ENCODE results near the gene MKNK2.

MKNK2 gene

GRCh38 chr19:2026770-2027169, 24.3 kb downstream of the MKNK2 start:
- DNase-seq = no peak

DNA sequence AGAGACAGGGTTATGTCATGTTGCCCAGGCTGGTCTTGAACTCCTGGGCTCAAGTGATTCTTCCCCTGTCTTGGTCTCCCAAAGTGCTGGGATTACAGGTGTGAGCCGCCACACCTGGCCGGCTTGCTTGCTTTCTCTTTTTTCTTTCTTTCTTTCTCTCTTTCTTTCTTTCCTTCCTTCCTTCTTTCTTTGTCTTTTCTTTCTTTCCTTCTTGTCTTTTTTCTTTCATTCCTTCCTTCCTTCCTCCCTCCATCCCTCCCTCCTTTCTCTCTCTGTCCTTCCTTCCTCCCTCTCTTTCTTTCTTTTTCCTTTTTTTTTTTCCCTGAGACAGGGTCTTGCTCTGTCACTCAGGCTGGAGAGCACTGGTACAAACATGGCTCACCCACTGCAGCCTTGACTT, 28.8 kb downstream of the MKNK2 start:
- no peak for DNase-seq

GRCh38 chr19:2021453-2022140, 29.4 kb downstream of the MKNK2 start:
- DNase-seq = no peak

- DNase-seq = no peak
Measured at GRCh38 chr19:2018752-2019151, 32.3 kb downstream of the MKNK2 start.

DNA sequence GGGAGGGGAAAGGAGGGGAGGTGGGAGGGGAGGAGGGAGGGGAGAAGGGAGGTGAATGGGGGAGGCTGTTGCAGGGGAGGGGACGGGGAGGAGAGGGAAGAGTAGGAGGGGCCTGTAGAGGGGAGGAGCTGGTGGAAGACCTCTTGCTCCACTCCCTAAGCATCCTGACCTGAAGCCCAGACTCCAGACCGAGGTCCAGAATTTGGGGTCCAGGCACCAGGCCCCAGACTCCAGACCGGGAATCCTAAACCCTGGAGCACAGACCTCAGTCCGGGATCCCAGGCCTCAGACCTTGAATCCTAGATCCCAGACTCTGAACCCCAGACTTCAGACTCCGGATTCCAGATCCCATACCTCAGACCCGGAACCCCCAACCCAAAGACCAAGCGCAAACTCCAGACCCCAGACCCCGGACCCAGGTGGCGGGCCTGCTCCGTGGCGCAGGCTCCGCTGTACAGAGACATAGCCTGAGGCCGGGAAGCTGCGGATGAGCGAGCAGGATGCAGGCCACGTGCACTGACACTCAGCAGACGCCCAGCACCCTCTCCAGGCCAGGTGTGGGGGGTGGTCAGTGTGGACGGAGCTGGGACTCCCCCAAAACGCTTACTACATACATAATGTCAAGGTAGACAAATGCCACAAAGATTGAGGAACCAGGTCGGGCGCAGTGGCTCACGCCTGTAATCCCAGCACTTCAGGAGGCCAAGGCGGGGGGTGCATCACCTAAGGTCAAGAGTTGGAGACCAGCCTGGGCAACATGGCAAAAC, 34.8 kb downstream of the MKNK2 start:
- DNase-seq = peak; percentile 27 to 69

DNA sequence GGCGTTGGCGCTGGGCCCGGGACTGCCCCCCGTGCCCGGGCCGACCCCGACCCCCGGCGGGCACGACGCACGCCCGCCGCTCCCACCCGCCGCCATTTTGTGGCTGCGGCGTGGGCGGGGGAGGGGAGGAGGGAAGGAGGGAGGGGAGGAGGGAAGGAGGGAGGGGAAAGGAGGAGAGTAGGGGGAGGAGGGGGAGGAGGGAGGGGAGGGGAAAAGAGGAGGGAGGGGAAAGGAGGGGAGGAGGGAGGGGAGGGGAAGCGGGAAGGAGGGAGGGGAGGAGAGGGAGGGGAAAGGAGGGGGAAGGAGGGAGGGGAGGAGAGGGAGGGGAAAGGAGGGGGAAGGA, 35.5 kb downstream of the MKNK2 start, which contains the start of gene BTBD2:
BTBD2 (minus strand) TSS at position 107 of the 343 bp plus-strand sequence; CDS start at position 96, 11 bp downstream.
- DNase-seq = peak in 1 of 2 experiments; percentile 46

GRCh38 chr19:2014731-2015607, 36.1 kb downstream of the MKNK2 start:
- DNase-seq = no peak

- DNase-seq = no peak
Measured at GRCh38 chr19:2014131-2014571, 36.9 kb downstream of the MKNK2 start.

DNA sequence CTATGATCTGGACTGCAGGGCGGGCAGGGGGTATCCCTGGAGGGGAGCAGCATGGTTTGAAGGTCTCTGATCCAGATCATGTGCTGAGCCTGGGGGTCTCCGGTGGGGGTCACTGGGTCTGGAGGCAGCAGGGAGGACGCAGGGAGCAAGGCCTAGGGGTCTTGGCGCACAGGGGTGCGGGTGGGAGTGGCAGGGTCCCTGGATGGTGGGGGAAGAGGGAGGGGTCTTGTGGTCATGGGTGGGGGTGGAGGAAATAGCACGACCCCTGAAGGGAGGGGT, 37.4 kb downstream of the MKNK2 start:
- DNase-seq = no peak

- no peak for DNase-seq
Measured at GRCh38 chr19:2012941-2013682, 37.9 kb downstream of the MKNK2 start.

- DNase-seq = no peak
Measured at GRCh38 chr19:2011169-2011568, 39.9 kb downstream of the MKNK2 start.

GRCh38 chr19:2010135-2010668, 40.8 kb downstream of the MKNK2 start:
- no peak for DNase-seq

- DNase-seq = no peak
Measured at GRCh38 chr19:2003874-2004273, 47.2 kb downstream of the MKNK2 start.

- no peak for DNase-seq
Measured at GRCh38 chr19:1999856-2000515, 51.1 kb downstream of the MKNK2 start.

DNA sequence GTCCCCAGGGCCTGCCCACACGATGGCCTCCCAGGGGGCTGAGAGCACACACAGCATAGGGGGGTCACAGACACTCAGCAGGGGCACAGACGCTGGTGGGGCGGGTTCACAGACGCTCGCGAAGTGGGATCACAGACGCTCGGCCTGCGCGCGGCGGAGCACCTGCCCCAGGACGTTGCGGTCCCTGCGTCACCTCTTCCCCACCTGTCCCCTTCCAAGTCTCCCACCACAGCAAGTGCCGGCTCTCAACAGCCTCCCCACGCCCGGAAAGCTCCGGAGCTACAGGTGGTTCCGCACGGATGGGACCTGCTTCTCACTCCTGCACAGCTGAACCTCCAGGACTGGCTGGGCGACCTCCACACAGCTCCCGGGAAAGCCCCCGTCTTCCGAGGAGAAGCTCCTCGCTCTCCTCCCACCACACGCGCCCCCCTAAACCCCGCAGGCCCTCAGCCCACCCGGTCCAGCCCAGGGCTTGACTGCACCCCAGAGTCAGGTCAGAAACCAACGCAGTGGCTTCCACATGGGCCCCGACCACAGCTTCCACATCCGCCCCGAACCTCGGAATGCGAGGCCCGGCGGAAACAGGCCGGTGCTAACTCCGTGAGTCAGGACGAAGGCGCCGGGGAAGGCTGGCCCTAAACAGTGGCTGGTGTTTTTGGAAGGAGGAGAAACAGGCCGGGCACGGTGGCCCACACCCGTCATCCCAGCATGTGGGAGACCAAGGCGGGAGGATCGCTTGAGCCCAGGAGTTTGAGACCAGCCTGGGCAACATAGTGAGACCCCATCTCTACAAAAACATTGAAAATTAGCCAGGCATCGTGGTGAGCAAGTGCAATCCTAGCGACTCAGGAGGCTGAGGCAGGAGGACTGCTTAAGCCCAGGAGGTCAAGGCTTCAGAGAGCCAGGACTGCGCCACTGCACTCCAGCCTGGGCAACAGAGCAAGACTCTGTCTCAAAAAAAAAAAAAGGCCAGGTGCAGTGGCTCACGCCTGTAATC, 52.0 kb downstream of the MKNK2 start:
- DNase-seq = no peak

- no peak for DNase-seq
Measured at GRCh38 chr19:1997353-1998233, 53.5 kb downstream of the MKNK2 start.

DNA sequence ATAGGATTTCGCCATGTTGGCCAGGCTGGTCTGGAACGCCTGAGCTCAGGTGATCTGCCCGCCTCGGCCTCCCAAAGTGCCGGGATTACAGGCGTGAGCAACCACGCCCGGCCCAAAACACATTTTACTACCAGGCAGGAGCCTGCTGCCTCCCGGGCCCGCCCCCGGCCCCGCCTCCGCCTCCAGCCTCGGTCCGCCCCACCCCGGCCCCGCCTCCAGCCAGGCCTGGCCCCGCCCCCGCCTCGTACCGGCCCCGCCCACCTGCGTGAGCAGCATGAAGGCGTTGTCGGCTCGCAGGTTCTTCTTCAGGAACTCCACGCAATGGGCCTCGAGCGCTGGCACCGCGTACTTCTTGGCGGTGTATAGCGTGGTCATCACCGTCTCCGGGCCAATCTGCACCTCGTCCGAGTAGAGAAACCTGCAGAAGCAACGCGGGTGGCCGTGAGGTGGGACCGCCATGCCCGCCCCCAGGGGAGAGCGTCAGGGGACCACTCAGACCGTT, 58.2 kb downstream of the MKNK2 start:
- DNase-seq = no peak

DNA sequence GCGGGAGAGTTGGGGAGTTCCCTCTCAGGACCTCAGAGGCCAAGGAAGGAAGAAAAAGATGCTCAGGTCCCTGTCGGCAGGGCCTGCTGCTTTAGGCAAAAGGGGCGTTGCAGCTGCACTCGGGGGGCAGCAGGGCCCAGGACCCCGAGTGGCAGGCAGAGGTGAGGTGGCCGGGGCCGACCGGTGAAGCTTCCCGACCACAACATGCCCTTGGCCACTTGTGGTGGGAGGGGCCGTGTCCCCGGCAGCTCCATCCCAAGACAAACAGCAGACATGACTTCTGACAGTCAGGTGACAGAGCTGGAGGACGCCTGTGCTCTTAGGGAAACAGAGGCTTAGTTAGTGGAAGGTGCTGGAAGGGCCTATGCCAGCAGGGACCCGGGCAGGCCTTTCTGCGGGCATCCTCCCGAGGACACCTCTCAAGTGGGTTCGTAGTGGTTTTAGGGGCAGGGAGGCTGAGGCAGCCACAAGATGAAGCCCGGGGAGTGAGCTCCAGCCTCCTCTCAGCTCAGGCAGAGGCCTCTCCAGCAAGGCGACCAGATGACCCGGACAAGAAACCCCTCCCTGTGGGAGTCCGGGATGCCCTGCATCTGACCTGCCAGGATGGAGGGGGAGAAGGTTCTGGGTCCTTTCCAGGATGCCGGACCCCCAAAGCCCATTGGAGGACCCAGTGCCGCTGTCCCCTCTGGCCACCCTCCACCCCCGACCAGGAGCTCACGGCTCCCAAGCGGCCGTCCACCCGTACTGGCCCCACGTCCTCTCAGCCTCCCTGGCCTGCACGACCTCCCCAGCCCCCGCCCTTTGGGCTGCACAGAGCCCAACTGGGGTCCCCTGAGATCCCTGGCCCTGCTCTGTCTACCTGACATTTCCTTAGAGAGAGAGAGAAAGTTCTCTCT, 59.8 kb downstream of the MKNK2 start:
- DNase-seq = no peak

All from SW 1271 (cell line).